Non-pigmented ciliary epithelial cell (primary cell): ENCODE data around the gene NPBWR2.

Experiments used
- DNase-seq: peaks from one replicate; pipeline ENCODE4 v3.0.0-alpha.2; 2010; ENCODE audit warnings: low read depth

NPBWR2 gene

GRCh38 chr20:64106981-64107735, at the start of gene NPBWR2:
Gene NPBWR2 (minus strand): TSS chr20:64107565. CDS start chr20:64106831, 734 bp downstream.
- DNase-seq: no peak

- no peak for DNase-seq
Observed at GRCh38 chr20:64156136-64156885, 48.9 kb upstream of the NPBWR2 start.

GRCh38 chr20:64155258-64156135, 48.1 kb upstream of the NPBWR2 start:
- DNase-seq: no peak

DNA sequence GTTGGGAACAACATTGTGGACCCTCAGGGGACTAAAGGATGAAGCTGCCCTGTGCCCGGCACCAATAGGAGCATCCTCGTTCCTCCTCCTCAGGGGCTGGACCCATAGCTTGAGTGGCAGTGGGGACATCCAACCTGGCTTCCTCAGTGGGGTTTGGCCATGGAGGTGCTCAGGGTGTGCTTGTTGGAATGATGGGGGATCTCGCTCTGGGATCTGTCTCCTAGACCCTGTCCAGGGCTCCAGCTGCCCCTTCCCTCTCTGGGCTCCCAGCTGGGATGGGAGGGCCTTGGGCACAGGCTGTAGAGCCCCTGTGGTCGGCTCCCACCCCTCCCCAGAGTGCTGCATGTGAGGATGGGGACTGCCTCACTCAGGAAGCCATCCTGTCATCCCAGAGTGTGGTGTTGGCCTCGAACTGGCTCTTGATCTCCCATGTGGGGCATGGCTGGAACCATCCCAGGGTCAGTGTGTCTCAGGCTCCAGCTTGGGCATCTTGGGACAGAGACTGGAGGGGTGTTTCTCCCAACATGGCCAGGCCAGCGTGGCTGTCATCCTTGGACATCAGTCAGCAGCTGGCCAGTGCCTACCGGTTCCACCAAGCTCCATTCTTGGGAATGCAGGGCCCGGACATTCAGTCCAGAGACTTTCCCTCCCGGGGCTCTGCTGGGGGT, 47.4 kb upstream of the NPBWR2 start:
- no peak for DNase-seq

DNA sequence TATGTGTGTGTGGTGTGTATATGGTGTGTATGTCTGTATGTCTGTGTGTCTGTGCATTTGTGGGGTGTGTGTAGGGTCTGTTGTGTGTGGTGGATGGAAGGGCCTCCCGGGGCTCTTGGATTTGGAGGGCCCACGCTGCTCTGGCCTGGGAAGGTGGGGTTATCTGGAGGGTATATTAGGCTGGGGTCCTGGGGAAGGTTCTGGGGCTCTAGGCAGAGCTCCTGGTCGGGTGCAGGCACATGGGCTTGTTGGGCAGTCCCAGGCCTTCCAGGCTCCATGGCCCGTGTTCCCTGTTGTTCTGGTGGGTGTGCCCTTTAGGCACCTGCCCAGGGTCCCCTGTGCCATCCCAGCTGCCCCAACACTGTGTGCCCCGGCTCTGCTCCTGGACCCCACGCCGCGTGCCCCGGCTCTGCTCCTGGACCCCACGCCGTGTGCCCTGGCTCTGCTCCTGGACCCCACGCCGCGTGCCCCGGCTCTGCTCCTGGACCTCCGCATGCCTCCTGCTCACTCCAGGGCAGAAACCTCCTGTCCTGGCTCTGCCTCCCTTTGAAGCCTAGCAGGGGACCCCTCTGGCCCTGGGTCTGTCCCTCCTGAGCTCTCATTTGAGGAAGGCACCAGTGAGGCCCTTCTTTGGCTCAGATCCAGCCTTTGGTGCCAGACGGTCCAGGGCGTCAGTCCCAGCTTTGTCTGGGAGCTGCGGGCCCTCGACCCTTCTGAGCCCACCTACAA, 46.7 kb upstream of the NPBWR2 start:
- no peak for DNase-seq

DNA sequence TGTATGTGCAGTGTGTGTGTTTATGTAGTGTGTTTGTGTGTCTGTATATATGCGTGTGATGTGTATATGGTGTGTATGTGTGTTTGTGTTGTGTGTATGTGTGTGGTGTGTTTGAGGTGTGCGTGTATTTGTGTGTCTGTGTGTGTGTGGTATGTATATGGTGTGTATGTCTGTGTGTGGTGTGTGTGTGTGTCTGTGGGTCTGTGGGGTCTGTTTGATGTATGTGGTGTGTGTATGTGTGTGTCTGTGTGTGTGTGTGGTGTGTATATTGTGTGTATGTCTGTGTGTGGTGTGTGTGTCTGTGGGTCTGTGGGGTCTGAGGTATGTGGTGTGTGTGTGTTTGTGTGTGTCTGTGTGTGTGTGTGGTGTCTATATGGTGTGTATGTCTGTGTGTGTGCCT, 46.0 kb upstream of the NPBWR2 start:
- no peak for DNase-seq

DNA sequence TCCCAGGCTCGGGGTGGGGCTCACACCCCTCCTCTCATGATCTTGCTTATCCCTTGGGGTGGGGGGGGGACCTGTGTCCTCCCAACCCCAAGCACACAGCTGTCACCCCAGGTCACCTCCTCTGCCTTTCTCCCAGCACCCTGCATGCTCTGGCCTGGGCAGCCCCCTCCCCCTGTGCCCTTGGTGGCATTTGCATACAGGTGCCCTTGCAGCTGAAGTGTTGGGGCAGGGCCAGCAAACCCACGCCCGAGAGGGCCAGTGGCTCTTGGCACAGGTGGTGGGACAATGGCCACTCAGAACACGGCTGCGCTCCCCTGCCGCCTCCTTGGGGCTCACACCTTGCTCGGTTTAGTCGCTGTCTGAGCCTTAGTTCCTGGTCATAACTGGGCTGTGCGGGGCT, 45.5 kb upstream of the NPBWR2 start:
- no peak for DNase-seq

DNA sequence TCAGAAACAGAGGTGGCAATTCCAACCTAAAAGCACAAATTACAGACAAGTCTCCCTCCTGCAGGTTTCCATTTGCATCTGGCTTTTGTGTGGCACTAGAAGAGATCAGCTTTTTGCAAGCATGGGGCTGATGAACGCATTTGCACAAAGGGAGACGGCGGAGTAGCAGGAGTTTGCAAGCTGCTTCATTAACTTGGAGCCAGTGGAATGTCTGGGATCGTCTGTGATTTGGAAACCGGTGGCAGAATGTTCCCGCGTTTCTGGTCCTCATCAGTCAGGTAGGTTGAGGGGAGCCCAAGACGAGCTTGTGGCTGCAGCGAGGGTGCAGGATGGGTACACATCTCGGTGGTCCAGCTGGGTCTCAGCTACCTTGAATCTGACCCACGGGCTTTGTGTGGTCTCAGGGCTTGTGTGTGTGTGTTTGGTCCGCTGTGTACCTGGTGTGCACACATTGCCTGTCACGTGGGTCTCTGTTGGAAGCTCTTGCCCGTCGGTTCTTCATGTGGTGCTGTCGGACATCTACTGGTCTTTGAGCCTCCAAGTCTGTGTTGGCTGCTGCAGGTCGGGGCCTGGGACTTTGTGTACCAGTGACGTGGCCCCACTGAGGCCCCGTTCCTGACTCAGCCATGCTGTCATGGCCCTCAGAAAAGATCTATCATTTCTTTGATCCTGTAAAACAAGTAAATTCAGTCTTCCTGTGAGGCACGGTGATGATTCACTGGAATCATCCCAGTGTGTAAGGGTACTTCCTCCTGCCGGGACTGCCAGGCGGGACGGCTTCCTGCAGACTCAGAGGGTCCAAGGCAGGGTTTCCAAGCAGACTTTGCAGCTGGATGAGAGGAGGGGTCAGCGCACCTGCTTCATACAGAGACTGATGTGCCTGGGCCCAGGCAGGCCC, 44.5 kb upstream of the NPBWR2 start:
- DNase-seq: no peak

DNA sequence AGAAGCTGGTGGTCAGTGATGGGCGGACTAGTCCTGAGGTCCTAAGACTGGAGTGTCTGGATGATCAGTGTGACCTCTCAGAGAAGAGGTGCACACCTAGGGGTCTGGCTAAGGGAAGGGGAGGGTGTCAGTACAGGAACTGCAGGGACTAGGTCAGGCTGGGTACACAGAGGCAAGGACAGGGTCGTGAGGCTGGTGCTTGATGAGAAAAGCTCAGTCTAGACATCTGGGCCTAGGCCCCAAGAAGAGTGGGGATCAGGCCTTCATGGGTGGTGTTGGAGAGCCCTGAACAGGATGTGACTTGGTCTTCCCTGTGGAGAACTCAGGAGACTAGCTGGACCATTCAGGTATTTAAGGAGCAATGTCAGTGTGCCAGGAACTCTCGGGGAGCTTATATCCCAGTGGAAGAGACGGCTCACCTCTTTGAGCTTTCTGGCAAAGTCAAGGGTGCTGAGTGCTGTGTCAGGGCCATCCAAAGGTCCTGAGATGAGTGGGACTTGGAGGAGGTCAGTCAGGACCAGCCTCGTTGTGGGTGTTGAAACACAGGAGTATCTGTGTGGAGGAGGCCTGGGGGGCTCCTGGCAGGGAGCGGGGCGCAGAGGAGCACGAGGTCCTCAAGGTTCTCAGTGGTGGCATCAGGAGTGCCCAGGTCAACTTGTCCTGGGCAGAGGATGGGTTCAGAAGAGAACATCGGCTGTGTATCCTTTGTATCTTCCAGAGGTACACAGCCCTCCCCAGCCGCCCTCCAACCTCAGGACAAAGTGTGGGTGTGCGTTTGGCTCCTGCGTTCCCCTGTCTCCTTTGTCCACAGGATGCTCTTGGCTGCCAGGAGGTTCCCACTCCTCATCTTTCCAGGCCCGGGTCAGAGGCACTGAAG, 43.6 kb upstream of the NPBWR2 start:
- no peak for DNase-seq

- no peak for DNase-seq
Observed at GRCh38 chr20:64149809-64150560, 42.6 kb upstream of the NPBWR2 start.

DNA sequence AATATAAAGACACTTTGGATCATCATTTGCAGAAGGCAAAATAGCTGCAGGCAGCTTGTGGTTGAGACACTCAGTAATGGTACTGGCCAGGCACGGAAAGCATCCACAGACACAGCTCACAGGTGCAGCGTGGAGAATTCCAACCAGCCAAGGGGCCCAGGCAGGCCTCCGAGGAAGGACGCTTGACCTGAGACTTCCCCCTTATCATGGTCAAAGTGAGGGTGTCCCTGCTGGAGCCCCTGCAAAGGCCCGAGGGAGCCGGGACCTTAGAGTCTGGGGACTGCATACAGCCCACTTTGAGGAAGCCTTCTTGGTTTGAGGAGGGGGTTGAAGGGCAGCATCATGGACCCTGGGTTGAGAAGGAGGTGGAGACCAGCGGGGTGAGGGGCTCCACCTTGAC, 41.8 kb upstream of the NPBWR2 start:
- DNase-seq: no peak

DNA sequence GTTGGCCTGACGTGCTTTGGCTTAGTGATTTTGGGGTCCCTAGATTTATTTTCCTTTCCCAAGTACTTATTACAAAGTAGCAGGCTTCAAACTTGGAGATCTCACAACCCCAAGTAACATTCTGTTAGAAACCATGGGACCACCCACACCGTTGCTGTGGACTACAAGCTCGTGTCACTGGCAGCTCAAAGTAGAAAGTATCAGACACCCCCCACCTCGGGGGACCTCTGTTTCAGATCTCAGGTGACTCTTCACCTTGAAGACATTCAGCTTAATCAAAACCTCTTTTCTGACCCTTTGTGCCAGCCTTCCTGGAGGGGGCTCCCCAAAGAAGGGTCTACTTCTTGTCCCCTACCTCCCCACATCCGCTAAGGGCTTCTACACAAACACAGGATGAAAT, 41.2 kb upstream of the NPBWR2 start:
- no peak for DNase-seq

- DNase-seq: no peak
Observed at GRCh38 chr20:64146936-64147477, 39.6 kb upstream of the NPBWR2 start.

GRCh38 chr20:64146301-64146935, 39.1 kb upstream of the NPBWR2 start:
- no peak for DNase-seq

- DNase-seq: no peak
Observed at GRCh38 chr20:64145458-64146300, 38.3 kb upstream of the NPBWR2 start.

DNA sequence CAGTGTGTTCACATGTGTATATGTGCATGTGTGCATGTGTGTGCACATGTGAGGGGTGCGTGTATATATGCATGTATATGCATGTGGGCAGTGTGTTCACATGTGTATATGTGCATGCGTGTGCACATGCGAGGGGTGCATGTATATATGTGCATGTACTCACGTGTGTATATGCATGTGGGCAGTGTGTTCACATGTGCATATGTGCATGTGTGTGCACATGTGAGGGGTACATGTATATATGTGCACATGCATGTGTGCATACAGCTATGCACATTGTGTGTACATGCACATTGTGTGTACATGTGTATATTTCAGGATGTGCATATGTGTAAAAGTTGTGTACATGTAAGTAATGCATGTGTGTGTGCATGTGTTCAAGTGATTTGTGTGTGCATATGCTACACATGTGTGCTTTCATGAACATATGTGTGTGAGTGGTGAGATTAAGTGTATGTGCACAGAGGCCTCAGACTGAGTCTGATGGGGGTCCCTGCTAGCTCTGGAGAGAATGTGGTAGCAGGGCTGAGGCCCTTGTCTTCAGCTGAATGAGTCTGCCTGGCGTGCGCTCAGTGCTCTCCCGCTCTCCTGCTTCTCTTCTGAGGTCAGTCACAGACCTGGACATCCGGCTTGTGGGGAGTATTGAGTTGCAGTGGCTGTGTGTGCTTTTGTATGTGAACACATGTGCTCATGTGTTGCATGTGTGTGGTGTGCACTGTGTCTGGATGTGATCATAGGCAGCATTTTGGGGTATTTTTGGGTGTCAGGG, 37.0 kb upstream of the NPBWR2 start:
- no peak for DNase-seq
